Measurements from ENCODE around the gene NWD2. TPM values are rescaled to one million over a fixed set of nuclear protein-coding genes. Genes with fewer than 3 reads are reported as not detected.

NWD2 gene
- total and polyA plus RNA-seq, 2 donors (not counting 1 experiment from before 2014, with no cell fraction given) = not detected

DNA sequence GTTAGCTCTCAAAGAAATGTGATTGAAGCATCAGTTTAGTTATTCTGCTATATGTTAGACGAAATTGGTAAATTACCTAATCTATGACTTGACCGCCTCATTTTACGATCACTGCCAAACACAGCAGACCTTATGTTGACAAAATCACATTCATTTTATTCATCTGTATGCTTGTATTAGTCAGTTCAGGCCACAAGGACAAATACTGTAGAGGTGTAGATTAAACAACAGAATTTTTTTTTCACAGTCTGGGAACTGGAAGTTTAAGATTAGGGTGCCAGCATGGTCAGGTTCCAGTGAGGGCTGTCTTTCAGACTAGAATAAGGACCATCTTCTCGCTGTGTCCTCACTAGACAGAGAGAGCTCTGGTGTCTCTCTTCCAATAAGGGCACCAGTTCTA, 177.1 kb downstream of the NWD2 start:
- Histone ChIP-seq H3K4me3 (replicated peaks in 1 of 4; ENCODE audit: control extremely low read depth in 1 of 4, insufficient read depth in 1 of 4, low read depth in 3 of 4, low read length in 4 of 4) (no peak overlapping the region), H3K36me3 (ENCODE audit: control insufficient read depth, insufficient read depth, low read length) (no peaks in the 10 kb centered on the region), H4K20me1 (ENCODE audit: control insufficient read depth, extremely low read depth, insufficient read depth, low read length) (no peaks in the 10 kb centered on the region), H3K79me2 (ENCODE audit: control insufficient read depth, insufficient read depth, low read length) (no peaks in the 10 kb centered on the region), H3K4me2 (ENCODE audit: extremely low read depth, insufficient read depth, low read length) (no peak overlapping the region), H3K27me3 (ENCODE audit: control insufficient read depth, insufficient read depth, low read length) (no peaks in the 10 kb centered on the region), H3K27ac (ENCODE audit: insufficient read depth, low read length) (no peak overlapping the region), H3K9ac (ENCODE audit: insufficient read depth, low read length) (no peak overlapping the region), H2AFZ (ENCODE audit: low read length) (no peak overlapping the region), H3K4me1 (ENCODE audit: control insufficient read depth, extremely low read depth, insufficient read depth, low read length) (no peaks in the 10 kb centered on the region), H3K9me3 (ENCODE audit: control insufficient read depth, insufficient read depth, low read depth, low read length) (no peaks in the 10 kb centered on the region)
- DNase-seq (ENCODE audit: low read depth in 2 of 2) = no peak
- TF ChIP-seq EZH2 (IDR thresholded peaks at IDR 0.05; ENCODE audit: low read length, missing control alignments) = no peak
- TF ChIP-seq, protein P1, sequence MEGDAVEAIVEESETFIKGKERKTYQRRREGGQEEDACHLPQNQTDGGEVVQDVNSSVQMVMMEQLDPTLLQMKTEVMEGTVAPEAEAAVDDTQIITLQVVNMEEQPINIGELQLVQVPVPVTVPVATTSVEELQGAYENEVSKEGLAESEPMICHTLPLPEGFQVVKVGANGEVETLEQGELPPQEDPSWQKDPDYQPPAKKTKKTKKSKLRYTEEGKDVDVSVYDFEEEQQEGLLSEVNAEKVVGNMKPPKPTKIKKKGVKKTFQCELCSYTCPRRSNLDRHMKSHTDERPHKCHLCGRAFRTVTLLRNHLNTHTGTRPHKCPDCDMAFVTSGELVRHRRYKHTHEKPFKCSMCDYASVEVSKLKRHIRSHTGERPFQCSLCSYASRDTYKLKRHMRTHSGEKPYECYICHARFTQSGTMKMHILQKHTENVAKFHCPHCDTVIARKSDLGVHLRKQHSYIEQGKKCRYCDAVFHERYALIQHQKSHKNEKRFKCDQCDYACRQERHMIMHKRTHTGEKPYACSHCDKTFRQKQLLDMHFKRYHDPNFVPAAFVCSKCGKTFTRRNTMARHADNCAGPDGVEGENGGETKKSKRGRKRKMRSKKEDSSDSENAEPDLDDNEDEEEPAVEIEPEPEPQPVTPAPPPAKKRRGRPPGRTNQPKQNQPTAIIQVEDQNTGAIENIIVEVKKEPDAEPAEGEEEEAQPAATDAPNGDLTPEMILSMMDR (conservative IDR thresholded peaks at IDR 0.05 in 1 of 2, IDR thresholded peaks at IDR 0.05 in 1 of 2; ENCODE audit: low read depth in 1 of 2, low read length in 2 of 2) = no peak

DNA sequence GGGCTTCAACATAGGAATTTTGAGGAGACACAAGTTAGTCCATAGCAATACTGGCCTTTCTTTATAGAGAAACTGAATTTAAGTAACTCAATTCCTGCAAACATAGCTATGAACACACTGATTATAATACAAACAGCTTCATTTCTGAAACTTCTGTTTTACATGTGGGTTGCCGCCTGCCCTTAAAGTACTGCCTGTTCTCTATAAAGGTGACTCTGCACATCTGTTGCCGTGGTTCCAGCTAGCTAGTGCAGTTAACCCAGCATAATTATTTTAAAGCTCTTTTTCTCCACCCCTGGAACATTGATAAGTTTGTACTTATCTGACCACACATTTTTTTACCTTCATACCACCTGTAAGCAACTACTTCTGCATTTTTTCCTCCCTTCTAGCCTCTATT, 177.6 kb downstream of the NWD2 start:
- Histone ChIP-seq H4K20me1 (ENCODE audit: control insufficient read depth, extremely low read depth, insufficient read depth, low read length) (no peaks in the 10 kb centered on the region), H3K4me2 (ENCODE audit: extremely low read depth, insufficient read depth, low read length) (no peak overlapping the region), H3K36me3 (ENCODE audit: control insufficient read depth, insufficient read depth, low read length) (no peaks in the 10 kb centered on the region), H3K4me3 (replicated peaks in 1 of 4; ENCODE audit: control extremely low read depth in 1 of 4, insufficient read depth in 1 of 4, low read depth in 3 of 4, low read length in 4 of 4) (no peak overlapping the region), H2AFZ (ENCODE audit: low read length) (no peak overlapping the region), H3K27me3 (ENCODE audit: control insufficient read depth, insufficient read depth, low read length) (no peaks in the 10 kb centered on the region), H3K79me2 (ENCODE audit: control insufficient read depth, insufficient read depth, low read length) (no peaks in the 10 kb centered on the region), H3K4me1 (ENCODE audit: control insufficient read depth, extremely low read depth, insufficient read depth, low read length) (no peaks in the 10 kb centered on the region), H3K9me3 (ENCODE audit: control insufficient read depth, insufficient read depth, low read depth, low read length) (no peaks in the 10 kb centered on the region), H3K27ac (ENCODE audit: insufficient read depth, low read length) (no peak overlapping the region), H3K9ac (ENCODE audit: insufficient read depth, low read length) (no peak overlapping the region)
- DNase-seq (ENCODE audit: low read depth in 2 of 2) = no peak
- no peak for TF ChIP-seq EZH2 (IDR thresholded peaks at IDR 0.05; ENCODE audit: low read length, missing control alignments)
- TF ChIP-seq, protein P1 (conservative IDR thresholded peaks at IDR 0.05 in 1 of 2, IDR thresholded peaks at IDR 0.05 in 1 of 2; ENCODE audit: low read depth in 1 of 2, low read length in 2 of 2) = no peak

DNA sequence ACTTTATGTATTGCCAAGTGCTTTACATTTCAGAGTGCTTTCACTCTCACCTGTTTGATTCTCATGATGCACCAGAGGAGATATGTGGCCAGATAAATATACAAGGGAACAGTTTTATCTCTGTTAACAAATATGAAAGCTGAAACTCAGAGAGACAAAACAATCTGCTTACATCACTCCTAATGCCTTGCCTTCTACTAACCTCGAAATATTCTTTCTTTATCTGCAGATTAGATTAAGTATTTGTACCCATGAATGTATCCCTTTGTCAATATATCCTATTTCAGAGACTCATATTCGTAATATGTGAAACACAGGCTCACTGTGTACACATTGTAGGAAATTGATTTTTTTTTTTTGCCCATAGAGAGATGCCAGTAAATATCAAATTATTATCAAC, 178.1 kb downstream of the NWD2 start:
- Histone ChIP-seq H3K9me3 (ENCODE audit: control insufficient read depth, insufficient read depth, low read depth, low read length) (no peaks in the 10 kb centered on the region), H3K9ac (ENCODE audit: insufficient read depth, low read length) (no peak overlapping the region), H3K4me3 (replicated peaks in 1 of 4; ENCODE audit: control extremely low read depth in 1 of 4, insufficient read depth in 1 of 4, low read depth in 3 of 4, low read length in 4 of 4) (no peak overlapping the region), H2AFZ (ENCODE audit: low read length) (no peak overlapping the region), H3K4me2 (ENCODE audit: extremely low read depth, insufficient read depth, low read length) (no peak overlapping the region), H3K27ac (ENCODE audit: insufficient read depth, low read length) (no peak overlapping the region), H3K4me1 (ENCODE audit: control insufficient read depth, extremely low read depth, insufficient read depth, low read length) (no peaks in the 10 kb centered on the region), H4K20me1 (ENCODE audit: control insufficient read depth, extremely low read depth, insufficient read depth, low read length) (no peaks in the 10 kb centered on the region), H3K27me3 (ENCODE audit: control insufficient read depth, insufficient read depth, low read length) (no peaks in the 10 kb centered on the region), H3K36me3 (ENCODE audit: control insufficient read depth, insufficient read depth, low read length) (no peaks in the 10 kb centered on the region), H3K79me2 (ENCODE audit: control insufficient read depth, insufficient read depth, low read length) (no peaks in the 10 kb centered on the region)
- TF ChIP-seq, protein P1 (conservative IDR thresholded peaks at IDR 0.05 in 1 of 2, IDR thresholded peaks at IDR 0.05 in 1 of 2; ENCODE audit: low read depth in 1 of 2, low read length in 2 of 2) = no peak
- TF ChIP-seq EZH2 (IDR thresholded peaks at IDR 0.05; ENCODE audit: low read length, missing control alignments) = no peak
- no peak for DNase-seq (ENCODE audit: low read depth in 2 of 2)

Measured in fibroblast of lung (primary cell).